Hepatic stellate cell (primary cell): Measurements from ENCODE around the gene PRPF6.

Source experiments
- DNase-seq: peaks from one replicate; pipeline ENCODE4 v3.0.0; 2011; ENCODE audit warnings: low spot score

Gene PRPF6

DNA sequence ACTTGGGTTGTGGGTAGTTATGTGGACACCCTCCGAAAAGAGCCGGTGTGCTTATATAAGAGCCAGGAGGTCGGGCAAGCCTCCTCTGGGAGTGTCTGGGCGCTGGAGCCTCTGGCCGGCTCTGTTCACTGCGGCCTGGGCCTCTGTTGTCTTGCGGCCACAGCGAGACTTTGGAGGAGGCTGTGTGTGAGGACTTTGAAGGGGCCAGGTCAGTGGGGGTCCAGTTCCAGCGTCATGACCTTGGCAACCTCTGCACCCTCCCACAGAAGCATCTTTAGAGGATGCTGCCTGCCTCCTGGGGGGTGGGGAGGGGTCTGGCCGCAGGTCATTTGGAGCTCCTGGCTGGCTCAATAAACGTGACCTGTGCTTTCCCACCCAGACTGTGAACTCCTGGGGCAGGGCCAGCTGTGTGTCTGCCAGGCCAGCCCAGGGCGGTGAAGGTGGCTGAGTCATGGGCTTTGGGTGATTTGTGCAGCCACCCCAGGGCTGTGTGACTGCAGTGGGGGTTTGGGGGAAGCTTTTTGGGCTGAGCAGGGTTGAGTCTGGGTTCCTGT lies 83.3 kb downstream of the PRPF6 start:
- peak; percentile 83 for DNase-seq

DNA sequence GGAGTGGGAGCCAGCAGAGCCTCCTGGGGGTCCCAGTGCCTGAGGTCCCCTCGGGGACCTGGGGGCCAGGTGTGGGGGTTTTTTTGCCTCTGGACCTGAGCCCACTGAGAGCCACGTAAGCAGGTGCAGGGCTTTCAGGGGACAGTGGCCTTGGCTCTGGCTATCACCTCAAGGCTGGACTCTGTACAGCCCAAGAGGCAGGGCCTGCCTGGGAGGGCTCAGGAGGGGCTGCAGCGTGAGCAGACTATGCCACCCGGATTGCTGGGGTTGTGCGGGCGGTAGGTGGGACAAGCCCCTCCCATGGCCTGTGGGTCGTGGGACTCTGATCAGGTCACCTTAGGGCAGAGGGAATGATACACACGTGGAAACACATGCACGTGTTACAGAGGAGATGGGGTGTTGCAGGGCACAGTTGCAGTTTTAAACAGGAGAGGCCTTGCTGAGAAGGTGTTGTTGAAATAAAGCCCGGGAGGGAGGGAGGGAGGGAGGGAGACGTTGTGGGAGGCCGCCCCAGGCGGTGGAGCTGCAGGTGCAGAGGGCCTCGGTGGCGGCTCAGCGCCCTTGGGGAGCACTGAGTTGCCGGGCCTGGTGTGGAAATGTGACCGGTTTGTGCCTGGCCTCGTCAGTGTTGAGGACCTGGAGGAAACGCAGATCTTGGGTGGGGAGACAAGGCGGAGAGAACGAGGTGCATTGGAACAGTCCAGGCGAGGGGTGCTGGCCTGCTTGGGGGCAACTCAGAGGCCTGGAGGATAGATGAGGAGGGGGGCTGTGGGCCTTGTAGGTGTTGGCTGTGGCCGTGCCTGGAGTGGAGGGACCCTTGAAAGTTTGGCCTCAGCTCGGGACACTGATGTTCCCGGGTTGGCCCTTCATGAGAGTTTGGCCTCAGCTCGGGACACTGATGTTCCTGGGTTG lies 84.4 kb downstream of the PRPF6 start:
- DNase-seq, result no peak

DNA sequence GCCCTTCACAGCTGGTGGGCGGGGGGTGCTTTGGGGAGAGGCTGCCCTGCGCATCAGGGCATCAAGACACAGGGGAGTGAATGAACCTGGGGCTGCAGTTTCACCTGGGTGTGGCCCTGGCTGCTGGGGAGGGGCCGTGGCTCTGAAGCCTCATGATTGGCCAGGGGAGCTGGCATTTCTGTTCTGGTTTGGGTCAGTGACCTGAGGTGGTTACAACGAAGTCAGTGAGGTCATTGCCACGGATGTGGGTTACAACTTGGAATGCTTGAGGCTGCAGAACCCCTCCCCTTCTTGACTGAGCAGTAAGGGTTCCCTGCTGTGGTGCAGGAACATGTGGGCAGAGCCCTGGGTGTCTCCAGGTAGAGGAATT lies 85.0 kb downstream of the PRPF6 start:
- peak; percentile 89 for DNase-seq

DNA sequence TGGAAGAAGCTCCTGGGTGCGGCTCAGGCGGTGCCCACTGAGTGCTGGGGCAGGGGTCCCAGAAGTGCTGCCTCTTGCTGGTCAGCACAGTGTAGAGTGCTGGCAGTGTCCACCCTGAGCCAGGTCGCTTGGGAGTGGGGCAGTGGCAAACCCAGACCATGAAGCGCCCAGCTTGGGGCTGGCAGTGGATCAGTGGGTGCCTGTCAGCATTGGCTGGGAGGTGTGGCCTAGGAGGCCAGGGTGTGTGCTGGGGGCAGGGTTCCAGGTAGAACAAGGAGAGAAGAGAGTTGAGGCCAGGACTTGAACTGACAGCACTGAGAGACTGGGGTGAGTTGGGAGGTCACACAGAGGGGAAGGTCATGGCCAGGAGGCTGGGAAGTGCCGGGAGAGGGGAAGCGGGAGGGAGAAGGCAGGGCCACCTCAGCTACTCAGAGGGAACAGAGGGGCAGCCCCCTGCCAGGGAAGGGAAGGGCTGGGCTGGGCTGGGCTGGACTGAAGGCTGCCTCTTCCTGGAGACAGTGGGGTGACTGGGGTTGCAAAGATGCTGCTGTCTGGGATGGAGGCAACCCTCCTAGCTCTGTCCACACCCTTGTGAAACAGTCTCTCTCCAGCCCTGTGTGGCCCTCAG lies 86.2 kb downstream of the PRPF6 start:
- DNase-seq, result no peak

DNA sequence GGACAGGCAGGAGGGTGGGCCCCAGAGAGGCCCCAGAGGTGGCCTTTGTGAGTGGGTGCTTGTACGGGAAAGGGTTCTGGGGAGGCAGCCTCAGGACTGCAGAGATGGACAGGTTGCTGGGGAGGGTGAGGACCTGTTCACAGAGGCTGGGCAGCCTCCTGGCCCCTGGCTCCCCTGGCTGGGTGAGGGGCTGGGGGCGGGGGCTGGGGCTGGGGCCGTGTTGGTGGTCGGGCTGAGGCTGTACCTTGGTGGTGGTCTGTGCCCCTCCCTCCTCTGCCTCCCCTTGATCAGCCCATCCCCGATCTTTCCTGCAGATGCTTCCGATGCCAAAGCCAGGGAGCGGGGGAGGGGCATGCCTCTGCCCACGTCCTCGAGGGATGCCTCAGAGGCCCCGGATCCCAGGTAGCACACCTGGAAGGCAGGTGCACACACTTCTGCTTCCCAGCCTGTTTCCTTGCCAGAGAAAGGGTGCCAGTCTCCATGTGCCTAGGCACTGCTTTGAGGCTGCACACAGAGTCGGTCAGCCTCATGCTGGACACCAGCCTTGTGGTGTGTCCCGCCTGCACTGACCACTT lies 86.9 kb downstream of the PRPF6 start:
- DNase-seq, result no peak

DNA sequence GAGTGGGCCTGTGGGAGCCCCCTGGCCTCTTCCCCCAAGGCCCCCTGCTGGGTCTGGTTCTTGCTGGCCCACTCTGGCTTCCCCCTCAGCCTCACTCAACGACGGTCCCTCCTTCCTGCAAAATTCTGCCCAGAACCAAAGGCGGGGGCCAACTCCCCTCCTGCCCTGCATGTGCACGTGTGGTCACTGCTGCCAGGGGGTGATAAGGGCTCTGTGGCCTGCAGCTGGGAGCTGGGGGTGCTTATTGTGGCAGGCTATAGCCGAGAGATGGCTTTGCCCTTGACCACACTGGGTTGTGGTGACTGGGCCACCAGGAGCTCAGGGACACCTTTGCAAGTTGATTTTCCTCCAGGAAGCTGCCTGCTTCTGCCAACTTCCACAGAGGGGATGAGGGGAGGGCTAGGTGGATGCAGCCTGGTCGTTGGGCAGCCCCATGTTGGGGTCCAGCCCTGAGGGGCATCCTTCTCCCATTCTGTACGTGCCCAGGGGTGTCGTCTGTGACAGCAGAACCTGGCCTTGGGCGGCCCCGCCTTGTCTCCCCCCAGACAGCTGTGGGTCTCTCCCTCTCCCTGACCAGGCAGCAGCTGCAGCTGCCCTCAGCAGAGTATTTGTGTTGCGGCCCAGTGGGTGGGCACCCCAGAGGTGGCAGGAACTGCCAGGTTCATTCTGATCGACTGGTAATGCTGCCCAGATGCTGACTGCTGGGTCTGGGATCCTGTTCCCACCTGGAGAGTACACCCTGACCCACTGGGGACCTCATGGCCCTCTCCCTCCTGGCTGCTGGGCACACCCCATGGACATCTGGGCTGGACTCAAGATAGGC lies 87.7 kb downstream of the PRPF6 start:
- no peak for DNase-seq

DNA sequence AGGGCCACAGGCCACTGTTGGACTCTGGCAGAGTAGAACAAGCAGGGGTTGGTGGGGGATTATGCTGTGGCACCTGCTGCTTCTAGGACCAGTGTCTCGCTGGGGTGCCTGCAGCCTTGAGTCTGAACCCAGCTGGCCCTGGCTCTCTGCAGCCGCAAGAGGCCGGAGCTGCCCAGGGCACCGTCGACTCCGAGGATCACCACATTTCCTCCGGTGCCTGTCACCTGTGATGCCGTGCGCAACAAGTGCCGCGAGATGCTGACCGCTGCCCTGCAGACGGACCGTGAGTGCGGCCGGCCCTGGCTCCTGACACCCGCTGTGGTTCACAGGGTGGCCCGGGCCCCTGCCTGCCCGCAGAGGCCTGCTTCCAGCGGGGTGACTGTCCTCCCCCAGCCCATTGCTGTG lies 88.3 kb downstream of the PRPF6 start:
- no peak for DNase-seq

DNA sequence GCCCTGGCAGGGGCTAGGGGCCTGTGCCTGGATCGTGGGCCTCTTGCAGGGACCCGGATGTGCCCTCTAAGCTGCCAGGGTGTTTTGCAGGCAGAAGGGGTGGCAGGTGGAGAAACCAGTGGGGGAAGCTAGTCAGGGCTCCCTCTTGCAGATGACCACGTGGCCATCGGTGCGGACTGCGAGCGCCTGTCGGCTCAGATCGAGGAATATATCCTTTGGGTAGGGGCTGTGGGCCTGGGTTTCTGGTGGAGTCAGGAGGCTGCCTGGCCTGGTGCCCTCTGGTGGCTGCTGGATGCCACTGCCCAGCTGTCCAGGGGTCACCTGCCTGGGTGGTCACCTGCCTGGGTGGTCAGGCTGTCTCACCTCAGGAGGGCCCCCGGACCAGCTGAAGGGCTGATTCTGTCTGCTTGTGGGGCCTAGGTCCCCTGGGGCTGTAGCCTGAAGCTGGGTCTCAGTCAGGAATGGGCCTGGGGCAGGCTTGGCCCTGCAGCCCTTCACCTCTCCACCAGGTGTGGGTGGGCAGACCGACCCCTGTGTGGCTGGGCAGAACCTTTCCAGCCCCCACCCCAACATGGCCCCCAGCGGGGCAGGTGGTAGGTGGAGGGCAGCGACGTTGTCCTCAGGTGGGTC lies 88.8 kb downstream of the PRPF6 start:
- DNase-seq, result peak; percentile 68

DNA sequence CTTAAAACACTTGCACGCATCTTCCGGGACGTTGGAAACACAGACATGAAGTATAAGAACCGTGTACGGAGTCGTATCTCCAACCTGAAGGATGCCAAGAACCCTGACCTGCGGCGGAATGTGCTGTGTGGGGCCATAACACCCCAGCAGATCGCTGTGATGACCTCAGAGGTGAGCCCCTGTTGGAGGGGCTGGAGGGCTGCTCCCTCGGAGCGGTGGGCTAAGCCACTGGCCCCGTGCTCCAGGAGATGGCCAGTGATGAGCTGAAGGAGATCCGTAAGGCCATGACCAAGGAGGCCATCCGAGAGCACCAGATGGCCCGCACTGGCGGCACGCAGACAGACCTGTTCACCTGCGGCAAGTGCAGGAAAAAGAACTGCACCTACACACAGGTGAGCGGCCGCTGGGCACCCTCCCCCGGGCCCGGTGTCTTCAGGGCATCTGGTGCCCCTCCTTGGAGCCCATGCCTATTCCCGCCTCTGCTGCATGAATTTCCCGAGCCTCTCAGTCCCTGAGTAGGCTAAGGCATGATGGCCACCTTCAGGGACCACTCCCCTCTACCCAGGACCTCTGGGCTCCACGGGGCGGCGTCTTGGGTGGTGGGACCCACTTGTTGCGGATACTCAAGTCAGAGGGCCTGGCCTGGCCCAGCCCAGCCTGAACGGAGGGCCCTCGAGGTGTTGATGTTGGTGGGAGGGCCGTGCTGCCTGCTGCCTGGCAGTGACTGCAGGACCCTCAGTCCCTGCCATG lies 89.5 kb downstream of the PRPF6 start:
- no peak for DNase-seq

DNA sequence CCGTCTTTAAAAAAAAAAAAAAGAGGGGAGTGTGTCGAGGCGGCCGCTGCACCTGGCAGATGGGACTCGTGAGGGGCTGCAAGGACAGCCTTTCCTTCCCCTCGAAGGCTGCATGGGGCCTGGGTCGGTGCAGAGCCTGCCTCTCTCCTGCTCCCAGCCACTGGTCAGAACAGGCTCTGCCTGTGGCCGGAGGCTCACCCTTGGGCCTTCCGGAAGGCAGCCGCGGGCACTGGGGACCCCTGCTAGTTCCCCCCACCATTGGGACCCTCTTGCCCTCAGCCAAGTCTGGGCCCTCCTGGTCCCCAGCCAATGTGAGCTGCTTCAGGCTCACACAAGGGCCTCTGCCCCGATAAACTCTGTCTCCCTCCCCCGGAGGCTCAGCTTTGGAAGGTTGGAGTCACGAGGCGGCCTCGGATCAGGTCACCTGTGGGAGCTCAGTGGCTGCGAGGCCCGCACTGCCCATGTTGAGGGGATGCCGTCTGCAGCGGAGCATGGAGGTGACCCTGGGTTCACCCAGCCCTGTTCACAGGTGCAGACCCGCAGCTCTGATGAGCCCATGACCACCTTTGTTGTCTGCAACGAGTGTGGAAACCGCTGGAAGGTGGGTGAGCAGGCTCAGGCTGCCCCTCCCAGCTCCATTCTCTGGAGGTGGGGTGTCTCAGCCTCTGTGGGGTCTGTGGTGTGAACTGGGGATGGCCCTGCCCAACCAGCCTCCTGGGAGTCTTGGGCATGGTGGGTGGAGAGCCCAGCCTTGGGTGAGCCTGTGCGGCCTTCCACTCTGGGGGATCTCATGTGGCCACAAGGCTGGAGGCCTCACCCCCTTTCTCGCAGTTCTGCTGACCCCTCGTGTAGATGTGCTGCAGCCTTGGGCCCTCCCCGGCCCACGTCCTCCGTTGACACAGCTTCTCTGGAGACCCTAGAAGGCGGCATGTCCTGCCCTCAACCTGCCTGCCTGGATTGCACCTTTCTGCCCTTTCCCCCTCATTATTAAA lies 90.7 kb downstream of the PRPF6 start:
- DNase-seq, result no peak

DNA sequence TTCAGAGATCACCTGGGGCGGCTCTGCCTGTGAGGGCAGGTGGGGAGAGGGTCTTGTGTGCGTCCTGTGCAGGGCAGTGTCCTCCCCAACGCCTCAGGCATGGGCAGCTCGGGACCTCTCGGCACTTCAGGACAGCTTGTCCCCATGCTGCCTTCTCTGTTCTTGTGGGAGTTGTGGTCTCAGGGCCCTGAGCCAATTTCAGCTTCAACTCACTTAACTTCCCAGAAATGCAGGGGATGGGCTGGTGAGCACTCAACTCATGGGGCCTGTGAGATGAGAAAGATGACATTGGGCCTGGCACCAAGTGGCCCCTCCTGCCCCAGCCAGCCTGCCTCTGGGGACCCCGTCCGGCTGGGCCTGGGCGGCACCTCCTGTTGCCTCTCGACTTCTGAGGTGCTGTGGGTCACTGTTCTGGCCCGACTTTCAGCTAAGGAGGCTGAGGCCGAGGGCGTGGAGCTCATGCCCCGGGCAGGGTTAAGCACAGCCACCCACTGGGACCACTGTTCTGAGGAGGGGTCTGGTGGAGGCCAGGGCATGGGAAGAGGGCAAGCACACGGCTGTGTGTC lies 91.6 kb downstream of the PRPF6 start:
- no peak for DNase-seq

DNA sequence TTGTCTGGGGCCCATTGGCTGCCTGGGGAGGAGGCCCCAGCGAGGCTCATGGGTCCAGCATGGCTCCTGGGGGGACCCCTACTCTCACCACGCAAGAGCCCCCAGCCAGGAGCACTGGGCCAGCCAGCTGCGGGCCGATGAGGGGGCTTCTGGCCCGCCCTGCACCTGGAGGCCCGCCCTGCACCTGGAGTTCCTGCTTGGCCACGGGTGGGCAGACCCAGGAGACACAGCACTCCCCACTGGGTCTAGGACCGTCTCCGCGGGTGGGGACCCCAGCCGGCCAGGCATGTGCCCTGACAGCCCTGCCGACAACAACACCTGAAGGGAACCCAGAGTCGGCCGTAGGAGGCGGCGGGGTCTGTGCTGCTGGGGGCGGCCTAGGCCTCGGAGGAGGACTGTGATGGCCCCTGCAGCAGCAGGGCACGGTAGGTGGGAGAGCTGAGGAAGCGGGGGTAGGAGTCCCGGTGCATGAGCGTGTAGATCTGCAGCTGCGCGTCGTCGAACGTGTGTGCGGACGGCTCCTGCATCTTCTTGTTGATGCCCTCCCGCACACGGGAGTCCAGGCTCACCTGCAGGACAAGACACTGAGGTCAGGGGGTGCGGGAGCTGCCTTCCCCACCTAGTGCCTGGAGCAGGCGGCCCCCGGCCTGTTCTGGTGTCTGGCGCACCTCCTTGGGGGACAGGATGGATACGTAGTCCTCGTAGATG lies 92.7 kb downstream of the PRPF6 start:
- no peak for DNase-seq

DNA sequence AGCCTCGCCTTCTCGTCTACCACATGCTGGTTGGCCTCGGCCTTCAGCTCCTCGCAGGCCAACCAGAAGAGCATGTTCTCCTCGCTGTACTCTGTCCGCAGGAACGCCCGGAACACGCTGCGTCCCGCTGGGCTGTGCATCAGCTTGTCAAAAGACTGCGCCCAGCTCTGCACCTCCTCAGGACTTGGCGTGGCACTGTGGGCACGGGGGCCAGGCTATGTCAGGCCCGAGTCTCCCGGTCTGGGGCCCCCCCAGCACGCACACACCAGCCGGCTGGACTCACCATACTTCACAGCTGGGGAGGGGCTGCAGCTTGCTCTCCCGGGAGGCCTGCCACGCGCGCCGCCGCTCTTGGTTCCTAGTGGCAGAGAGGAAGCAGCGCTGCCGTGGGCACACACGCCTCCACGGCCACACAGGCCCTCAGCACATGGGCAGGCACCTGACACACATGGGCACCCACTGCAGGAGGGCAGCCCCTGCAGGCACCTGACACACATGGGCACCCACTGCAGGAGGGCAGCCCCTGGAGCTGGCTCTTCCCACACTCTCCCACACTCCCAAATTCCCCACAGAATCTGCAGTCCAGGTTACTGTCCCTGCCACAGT lies 93.4 kb downstream of the PRPF6 start:
- DNase-seq, result no peak

DNA sequence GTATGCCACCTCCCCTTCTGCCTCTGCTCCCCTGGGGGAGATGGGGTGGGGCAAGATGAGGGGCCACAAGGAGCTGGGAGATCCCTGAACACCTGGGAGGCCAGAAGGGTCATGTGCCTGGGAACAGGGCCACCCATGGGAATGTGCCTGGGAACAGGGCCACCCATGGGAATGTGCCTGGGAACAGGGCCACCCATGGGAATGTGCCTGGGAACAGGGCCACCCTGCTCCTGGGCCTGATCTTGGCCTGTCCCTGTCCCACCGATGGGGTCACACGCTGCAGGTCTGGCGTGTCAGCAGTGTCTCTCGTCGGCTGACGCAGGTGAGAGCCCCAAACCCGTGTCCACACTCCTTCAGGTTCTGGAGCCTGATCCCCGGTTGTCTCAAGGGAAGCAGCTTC lies 94.0 kb downstream of the PRPF6 start:
- no peak for DNase-seq

DNA sequence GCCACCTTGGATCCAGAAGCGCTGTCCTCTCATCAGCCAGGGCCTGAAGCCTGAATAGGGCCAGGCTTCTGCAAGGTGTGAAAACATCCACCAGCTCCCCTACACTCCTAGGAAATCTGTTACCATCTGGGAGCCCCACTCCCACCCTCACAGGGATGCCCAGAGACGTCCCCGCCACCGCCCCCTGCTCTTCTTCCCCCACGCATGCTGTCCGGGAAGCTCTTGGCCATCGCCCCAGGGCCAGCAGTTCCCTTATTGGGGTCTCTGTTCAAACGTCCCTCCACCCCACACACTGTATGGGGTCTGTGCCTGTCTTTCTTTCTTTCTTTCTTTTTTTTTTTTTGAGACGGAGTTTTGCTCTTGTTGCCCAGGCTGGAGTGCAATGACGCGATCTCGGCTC lies 94.6 kb downstream of the PRPF6 start:
- DNase-seq, result no peak

DNA sequence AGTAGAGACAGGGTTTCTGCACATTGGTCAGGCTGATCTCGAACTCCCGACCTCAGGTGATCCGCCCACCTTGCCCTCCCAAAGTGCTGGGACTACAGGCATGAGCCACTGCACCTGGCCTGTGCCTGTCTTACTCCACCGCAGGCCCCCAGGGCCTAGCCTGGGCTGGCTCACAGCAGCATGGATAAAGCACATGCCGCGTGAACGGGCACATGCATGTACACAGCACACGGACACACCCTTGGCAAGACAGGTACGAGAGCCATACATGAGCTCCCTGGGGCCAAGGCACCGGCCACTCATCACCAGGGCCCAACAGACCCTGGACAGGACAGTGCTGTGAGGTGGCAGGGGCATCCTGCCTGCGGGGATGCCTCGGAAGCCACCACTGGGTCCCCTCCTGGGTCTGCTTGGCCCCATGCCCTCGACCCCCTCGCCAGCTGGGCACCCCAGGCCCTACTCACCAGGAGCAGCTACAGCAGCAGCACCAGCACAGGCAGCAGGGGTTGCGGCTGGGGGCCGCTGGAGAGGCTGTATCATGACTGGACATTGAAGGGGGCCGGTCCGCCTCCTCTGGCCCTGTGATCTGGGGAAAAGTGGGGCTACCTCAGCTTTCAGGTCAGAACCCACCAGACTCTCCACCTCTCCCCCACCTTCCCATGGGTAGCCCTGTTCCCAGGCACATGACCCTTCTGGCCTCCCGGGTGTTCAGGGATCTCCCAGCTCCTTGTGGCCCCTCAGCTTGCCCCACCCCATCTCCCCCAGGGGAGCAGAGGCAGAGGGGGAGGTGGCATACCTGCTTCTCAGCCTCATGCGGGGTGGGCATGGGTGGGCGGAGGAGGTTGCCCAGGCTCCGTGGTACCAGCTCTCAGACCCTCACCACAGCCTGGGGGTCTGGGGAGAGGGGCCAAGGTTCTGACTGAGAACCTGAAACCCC lies 95.4 kb downstream of the PRPF6 start:
- no peak for DNase-seq

DNA sequence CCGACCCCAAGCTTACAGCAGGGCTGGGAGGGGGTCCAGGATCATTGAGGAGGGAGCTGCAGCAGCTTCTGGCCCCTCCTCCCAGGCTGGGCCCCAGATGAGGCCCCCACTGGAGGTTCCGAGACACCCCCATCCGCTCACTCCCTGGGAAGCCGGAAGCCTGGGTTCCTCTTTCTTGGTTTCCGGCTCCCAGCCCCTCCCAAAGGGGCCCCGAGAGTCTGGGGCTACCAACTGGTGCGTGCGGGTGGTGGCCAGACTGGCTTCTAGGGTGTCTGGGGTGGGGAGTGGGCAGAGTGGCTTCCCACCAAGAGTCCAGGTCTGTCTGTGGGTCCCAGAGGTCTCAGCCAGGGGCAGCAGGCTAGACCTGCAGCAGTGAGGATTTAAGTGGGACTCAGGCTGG lies 96.2 kb downstream of the PRPF6 start:
- no peak for DNase-seq
